Heart right ventricle (tissue), 16 donors: ENCODE data around the gene ZSCAN22. TPM values are rescaled to one million over a fixed set of nuclear protein-coding genes. Genes with fewer than 3 reads are reported as not detected.

Experiments
- ATAC-seq, 8 donors: fragments of 200-7000 bp; cut with Tn5 transposase; one replicate each; pipeline ENCODE4 v1.9.1; 2020; ENCODE audit warnings: mild to moderate bottlenecking in 8 of 8, moderate library complexity in 8 of 8, moderate number of reproducible peaks in 1 of 8
- DNase-seq, 2 donors: peaks; one replicate each; pipeline ENCODE4 v3.0.0-alpha.2; 2020
- H3K27ac ChIP-seq, 10 donors: fragments of 200-600 bp; sonication (generic) in 2 of 10; one replicate each; pipeline versions ENCODE4 v1.5.0 to v1.8.0; 2020 to 2022; ENCODE audit warnings: mild to moderate bottlenecking in 3 of 10
- H3K27me3 ChIP-seq, 7 donors: fragments of 200-600 bp; one replicate each; pipeline ENCODE4 v1.8.0; 2021 to 2022; ENCODE audit warnings: mild to moderate bottlenecking in 2 of 7
- H3K36me3 ChIP-seq, 9 donors: fragments of 200-600 bp; sonication (generic) in 1 of 9; one replicate each; pipeline versions ENCODE4 v1.5.0 to v1.8.0; 2020 to 2022; ENCODE audit warnings: mild to moderate bottlenecking in 2 of 9
- H3K4me1 ChIP-seq, 9 donors: fragments of 200-600 bp; sonication (generic) in 1 of 9; one replicate each; pipeline versions ENCODE4 v1.5.0 to v1.8.0; 2020 to 2022; ENCODE audit warnings: mild to moderate bottlenecking in 4 of 9
- H3K4me3 ChIP-seq, 10 donors: fragments of 200-600 bp; sonication (generic) in 2 of 10; one replicate each; pipeline versions ENCODE4 v1.5.0 to v1.8.0; 2020 to 2022; ENCODE audit warnings: mild to moderate bottlenecking in 7 of 10, moderate library complexity in 2 of 10
- H3K9me3 ChIP-seq, 11 donors: fragments of 200-600 bp in 10 of 11; sonication (generic) in 2 of 11; one replicate each; pipeline versions ENCODE4 v1.5.0 to v1.8.0; 2013 to 2022; ENCODE audit warnings: mild to moderate bottlenecking in 2 of 11, control low read depth in 1 of 11, moderate library complexity in 1 of 11
- WGBS, 2 donors: extraction: QIAGEN DNeasy Blood & Tissue Kit; methylation state at CpG; one replicate each; pipeline ENCODE4 v1.1.7; 2013; ENCODE audit warnings: inconsistent platforms in 1 of 2; 5-methylcytosine and 5-hydroxymethylcytosine counted together
- intact Hi-C, 10 donors: fragments of 100-400 bp; cut with DNase I; formaldehyde crosslinking; loops; one replicate each; pipeline versions ENCODE4 v1.11.1 to v1.14.2; 2022
- polyA plus RNA-seq, 2 donors: library from polyadenylated mRNA; stranded (reverse); fragments of 200-250 nt; gene quantifications; one replicate each; pipeline ENCODE4 v1.2.3, GENCODE V29; 2013
- total RNA-seq, 10 donors: library from RNA; stranded (reverse); fragmentation: NEBNext Ultra II Directional in 3 of 10; extraction: Animal tissue kit (Norgen Biotek cat#: 25700) in 3 of 10; gene quantifications; one replicate each; pipeline versions ENCODE4 v1.2.1 to v1.2.4, GENCODE V29; 2021 to 2023
- TF ChIP-seq, protein P1 (sequence below), 9 donors: fragments of 200-600 bp; sonication (generic) in 2 of 9; IDR thresholded peaks; one replicate each; pipeline versions ENCODE4 v1.5.0 to v1.8.0; 2021 to 2022; ENCODE audit warnings: antibody characterized with exemption in 9 of 9, mild to moderate bottlenecking in 5 of 9, moderate library complexity in 1 of 9
- donor health status: Arrhythmogenic right ventricular cardiomyopathy.
- donor health status: ischemic (EF 13 %, LVEDD 7.1; RV severe dilation, severe dysfunction).
- donor health status: healthy with polysubstance abuse.
- donor health status: DM: no; HTN: yes; CAD: no.
- donor health status: DM: no; HTN: no; CAD: no.
- donor health status: ischemic (EF 25% LVEDD 6.9; RV normal size, moderate dysfunction).
- donor health status: ischemic (EF 25% LVEDD 5.7; RV mildly dilated, moderate dysfunction).
- donor health status: healthy.
- donor health status: DM: yes; HTN: yes; CAD: no.
- donor health status: Ischemic cardiomyopathy.
- donor health status: ischemic (EF 35%, LVEDD 5.7; RV mildly dilated, moderate dysfunction).
- donor health status: nonischemic (EF 11% LVEDD 7.7; RV severe dilation, severe dysfunction).
- donor health status: DM: yes; HTN: yes; CAD: no.
- donor health status: PGD.
- donor health status: ischemic (EF 29% LVEDD 5.4; RV normal size, mild dysfunction).
- donor health status: nonischemic (EF 23%, LVEDD 6.1; RV moderate dilation, normal function).

The ZSCAN22 gene
- total and polyA plus RNA-seq, 12 donors, result 0.80 to 2.1 (median 1.4) TPM

DNA sequence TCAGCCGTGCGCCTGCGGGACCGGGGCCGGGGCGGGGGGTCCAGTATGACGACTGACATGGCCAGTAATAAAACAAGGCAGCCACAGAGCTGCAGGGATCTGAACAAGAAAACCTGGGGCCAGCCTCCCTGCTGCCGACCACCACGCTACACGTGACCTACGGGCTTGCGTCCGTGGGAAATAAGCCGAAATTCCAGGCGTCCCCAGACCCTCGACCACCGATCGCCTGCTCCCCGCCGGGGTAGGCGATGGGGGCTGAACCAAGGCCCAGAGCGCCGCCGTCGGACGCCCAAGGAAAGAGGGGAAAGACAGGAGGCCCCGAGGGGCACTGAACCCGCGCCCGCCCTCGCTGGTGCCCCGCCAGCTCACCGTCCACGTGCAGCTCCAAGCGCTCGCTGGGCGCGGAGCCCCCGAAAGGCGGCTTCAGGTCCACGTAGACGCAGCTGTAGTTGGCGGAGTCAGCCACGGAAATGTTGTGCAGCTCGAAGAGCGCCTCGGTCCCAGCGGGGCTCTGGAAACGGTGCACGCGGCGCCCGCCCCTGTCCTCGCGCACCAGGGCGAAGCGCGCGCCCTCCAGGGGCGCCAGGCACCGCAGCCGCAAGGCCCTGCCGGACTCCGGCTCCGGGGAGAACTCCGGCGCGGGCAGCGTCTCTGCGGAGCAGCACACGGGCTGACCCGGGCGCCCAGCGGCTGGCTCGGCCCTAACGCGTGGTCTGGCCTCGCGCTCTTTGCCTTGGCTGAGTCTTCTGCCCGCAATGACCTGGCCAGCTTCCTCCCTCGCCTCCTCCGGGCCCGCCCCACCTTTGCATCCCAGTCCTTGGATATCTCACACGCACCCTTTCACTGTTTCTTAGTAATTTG, 23.4 kb downstream of the ZSCAN22 start:
- TF ChIP-seq, protein P1, sequence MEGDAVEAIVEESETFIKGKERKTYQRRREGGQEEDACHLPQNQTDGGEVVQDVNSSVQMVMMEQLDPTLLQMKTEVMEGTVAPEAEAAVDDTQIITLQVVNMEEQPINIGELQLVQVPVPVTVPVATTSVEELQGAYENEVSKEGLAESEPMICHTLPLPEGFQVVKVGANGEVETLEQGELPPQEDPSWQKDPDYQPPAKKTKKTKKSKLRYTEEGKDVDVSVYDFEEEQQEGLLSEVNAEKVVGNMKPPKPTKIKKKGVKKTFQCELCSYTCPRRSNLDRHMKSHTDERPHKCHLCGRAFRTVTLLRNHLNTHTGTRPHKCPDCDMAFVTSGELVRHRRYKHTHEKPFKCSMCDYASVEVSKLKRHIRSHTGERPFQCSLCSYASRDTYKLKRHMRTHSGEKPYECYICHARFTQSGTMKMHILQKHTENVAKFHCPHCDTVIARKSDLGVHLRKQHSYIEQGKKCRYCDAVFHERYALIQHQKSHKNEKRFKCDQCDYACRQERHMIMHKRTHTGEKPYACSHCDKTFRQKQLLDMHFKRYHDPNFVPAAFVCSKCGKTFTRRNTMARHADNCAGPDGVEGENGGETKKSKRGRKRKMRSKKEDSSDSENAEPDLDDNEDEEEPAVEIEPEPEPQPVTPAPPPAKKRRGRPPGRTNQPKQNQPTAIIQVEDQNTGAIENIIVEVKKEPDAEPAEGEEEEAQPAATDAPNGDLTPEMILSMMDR (IDR thresholded peaks at IDR 0.05), result peak in 3 of 9 donors; percentile 21 to 32 (median 22)
- Histone ChIP-seq H3K9me3 (no peaks in the 10 kb centered on the region), H3K4me3 (peak overlapping the region in 9 of 10 donors; percentile 15 to 48 (median 27)), H3K4me1 (peaks cover 4 to 32% (median 18%) of the 10 kb centered on the region in 9 donors), H3K27me3 (peaks cover 6 to 91% (median 64%) of the 10 kb centered on the region in 7 donors), H3K27ac (no peak overlapping the region), H3K36me3 (peaks cover 0 to 4% (median 0%) of the 10 kb centered on the region in 9 donors)
- 7 to 14% methylated on average over 80 to 84 of the region's 84 CpGs for WGBS, 2 donors
- intact Hi-C loops, result no loop called here
- DNase-seq (no peak), ATAC-seq (peak in 2 of 8 donors; percentile 32 to 45)

DNA sequence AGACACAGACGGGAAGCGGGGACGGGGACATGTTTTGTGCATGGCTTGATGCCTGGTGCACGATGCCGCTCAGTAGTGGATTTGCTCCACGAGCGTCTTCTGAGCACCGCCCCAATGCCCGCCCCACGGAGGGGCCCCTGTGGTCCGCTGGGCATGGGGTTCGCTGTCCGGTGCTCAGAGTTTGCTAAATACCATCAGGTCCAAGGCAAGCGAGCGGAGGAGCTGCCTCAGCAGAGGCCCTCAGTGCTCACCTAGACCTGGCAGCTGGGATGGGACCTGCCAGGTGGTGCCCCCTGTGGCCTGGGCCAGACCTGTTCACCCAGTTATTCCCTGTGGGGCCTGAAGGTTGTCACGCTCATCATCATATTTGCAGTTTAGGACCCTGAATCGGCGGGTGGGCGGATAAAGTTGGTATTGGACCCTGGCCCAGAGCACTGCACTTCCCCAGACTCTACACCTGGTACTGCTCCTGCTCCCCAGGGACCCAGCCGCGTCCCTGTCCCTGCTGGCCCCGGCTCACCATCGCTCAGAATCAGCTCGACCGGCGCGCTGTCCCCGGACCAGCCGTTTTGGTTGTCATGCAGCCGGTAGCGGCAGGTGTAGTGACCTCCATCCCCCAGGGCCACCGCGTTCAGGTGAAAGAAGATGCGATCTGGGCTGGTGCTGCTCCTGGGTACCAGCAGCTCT, 24.2 kb downstream of the ZSCAN22 start:
- no peak for ATAC-seq
- WGBS, 2 donors, result 56 to 60% methylated on average over 34 of the region's 34 CpGs
- TF ChIP-seq, protein P1 (IDR thresholded peaks at IDR 0.05), result no peak
- peaks cover 0 to 4% (median 0%) of the 10 kb centered on the region in 9 donors for H3K36me3 ChIP-seq
- intact Hi-C loops, result no loop called here
- H3K4me1 ChIP-seq, result peaks cover 4 to 36% (median 23%) of the 10 kb centered on the region in 9 donors
- DNase-seq, result no peak
- H3K9me3 ChIP-seq, result no peaks in the 10 kb centered on the region
- H3K27me3 ChIP-seq, result peaks cover 6 to 87% (median 63%) of the 10 kb centered on the region in 7 donors
- H3K27ac ChIP-seq, result no peak overlapping the region
- H3K4me3 ChIP-seq, result peak overlapping the region in 5 of 10 donors; percentile 16 to 48 (median 27)

GRCh38 chr19:58351558-58351878, 24.7 kb downstream of the ZSCAN22 start:
- Histone ChIP-seq H3K27ac (no peak overlapping the region), H3K9me3 (no peaks in the 10 kb centered on the region), H3K27me3 (peaks cover 6 to 85% (median 65%) of the 10 kb centered on the region in 7 donors), H3K4me1 (peaks cover 8 to 41% (median 28%) of the 10 kb centered on the region in 9 donors), H3K36me3 (peaks cover 0 to 4% (median 0%) of the 10 kb centered on the region in 9 donors), H3K4me3 (no peak overlapping the region)
- DNase-seq (no peak), ATAC-seq (no peak)
- intact Hi-C loops, result no loop called here
- TF ChIP-seq, protein P1 (IDR thresholded peaks at IDR 0.05), result no peak
- 85% methylated on average over 9 of the region's 9 CpGs for WGBS, 2 donors

DNA sequence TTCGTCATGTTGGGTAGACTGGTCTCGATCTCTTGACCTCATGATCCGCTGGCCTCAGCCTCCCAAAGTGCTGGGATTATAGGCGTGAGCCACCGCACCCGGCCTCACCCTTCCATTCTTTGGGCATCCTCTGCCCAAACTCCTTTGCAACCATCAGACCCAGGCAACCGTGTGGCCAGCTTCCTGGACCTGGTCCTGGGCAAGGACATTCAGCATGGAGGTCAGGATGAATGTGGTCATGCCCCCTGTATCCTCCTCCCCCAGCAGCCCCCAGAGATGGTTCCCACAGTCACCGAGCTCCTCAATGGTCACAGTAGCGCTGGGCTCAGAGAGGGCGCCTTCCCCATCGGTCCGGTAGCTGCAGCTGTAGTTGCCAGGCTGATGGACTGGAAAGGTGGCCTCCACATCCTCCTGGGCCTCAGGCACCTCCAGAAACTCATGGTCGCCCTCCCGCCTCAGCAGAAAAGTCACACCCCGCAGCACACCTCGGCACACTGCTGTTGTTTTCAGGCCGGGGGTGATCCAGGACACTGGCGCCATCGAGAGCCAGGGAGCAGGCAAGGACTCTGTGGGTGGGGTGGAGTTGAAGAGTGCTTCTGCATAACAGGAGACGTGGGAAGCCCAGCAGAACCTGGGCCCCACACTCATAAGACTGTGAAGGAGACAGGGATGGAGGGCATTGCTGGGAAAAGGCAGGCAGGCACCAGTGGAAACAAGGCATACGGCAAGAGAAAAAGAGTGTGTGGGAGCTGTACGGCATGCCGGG, 25.4 kb downstream of the ZSCAN22 start:
- intact Hi-C loops, result no loop called here
- ATAC-seq (no peak), DNase-seq (no peak)
- H3K4me1 ChIP-seq, result peaks cover 8 to 43% (median 35%) of the 10 kb centered on the region in 9 donors
- WGBS, 2 donors, result 84 to 85% methylated on average over 23 of the region's 23 CpGs
- no peak overlapping the region for H3K4me3 ChIP-seq
- TF ChIP-seq, protein P1 (IDR thresholded peaks at IDR 0.05), result no peak
- H3K27me3 ChIP-seq, result peaks cover 6 to 85% (median 68%) of the 10 kb centered on the region in 7 donors
- no peaks in the 10 kb centered on the region for H3K9me3 ChIP-seq
- peaks cover 0 to 4% (median 0%) of the 10 kb centered on the region in 9 donors for H3K36me3 ChIP-seq
- no peak overlapping the region for H3K27ac ChIP-seq
